OCI-LY1 (cell line): ENCODE measurements around the gene TULP3.

Experiments
- CTCF ChIP-seq: fragments of 200-600 bp; sonication (generic), shearing (Covaris generic); IDR thresholded peaks from 2 replicates; pipeline ENCODE4 v1.5.1; 2017; ENCODE audit warnings: mild to moderate bottlenecking, antibody characterized with exemption, low read length, moderate library complexity, mixed read lengths
- EZH2 ChIP-seq: fragments of 200-600 bp; sonication (generic), shearing (Covaris generic); IDR thresholded peaks from 2 replicates; pipeline ENCODE4 v1.8.0; 2017; ENCODE audit warnings: borderline replicate concordance, mixed run types, mild to moderate bottlenecking, antibody characterized with exemption, low read length, moderate library complexity, mixed read lengths

GRCh38 chr12:2851931-2852330, 38.8 kb upstream of the TULP3 start:
- TF ChIP-seq CTCF (no peak), EZH2 (no peak)
